ENCODE results near the gene STAG3.
"Not testable (repeated sequence)": the region's sequence is repeated elsewhere in the genome, so short reads cannot be mapped to it uniquely, and the experiment has no call there.

Gene STAG3, protein sequence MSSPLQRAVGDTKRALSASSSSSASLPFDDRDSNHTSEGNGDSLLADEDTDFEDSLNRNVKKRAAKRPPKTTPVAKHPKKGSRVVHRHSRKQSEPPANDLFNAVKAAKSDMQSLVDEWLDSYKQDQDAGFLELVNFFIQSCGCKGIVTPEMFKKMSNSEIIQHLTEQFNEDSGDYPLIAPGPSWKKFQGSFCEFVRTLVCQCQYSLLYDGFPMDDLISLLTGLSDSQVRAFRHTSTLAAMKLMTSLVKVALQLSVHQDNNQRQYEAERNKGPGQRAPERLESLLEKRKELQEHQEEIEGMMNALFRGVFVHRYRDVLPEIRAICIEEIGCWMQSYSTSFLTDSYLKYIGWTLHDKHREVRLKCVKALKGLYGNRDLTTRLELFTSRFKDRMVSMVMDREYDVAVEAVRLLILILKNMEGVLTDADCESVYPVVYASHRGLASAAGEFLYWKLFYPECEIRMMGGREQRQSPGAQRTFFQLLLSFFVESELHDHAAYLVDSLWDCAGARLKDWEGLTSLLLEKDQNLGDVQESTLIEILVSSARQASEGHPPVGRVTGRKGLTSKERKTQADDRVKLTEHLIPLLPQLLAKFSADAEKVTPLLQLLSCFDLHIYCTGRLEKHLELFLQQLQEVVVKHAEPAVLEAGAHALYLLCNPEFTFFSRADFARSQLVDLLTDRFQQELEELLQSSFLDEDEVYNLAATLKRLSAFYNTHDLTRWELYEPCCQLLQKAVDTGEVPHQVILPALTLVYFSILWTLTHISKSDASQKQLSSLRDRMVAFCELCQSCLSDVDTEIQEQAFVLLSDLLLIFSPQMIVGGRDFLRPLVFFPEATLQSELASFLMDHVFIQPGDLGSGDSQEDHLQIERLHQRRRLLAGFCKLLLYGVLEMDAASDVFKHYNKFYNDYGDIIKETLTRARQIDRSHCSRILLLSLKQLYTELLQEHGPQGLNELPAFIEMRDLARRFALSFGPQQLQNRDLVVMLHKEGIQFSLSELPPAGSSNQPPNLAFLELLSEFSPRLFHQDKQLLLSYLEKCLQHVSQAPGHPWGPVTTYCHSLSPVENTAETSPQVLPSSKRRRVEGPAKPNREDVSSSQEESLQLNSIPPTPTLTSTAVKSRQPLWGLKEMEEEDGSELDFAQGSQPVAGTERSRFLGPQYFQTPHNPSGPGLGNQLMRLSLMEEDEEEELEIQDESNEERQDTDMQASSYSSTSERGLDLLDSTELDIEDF

DNA sequence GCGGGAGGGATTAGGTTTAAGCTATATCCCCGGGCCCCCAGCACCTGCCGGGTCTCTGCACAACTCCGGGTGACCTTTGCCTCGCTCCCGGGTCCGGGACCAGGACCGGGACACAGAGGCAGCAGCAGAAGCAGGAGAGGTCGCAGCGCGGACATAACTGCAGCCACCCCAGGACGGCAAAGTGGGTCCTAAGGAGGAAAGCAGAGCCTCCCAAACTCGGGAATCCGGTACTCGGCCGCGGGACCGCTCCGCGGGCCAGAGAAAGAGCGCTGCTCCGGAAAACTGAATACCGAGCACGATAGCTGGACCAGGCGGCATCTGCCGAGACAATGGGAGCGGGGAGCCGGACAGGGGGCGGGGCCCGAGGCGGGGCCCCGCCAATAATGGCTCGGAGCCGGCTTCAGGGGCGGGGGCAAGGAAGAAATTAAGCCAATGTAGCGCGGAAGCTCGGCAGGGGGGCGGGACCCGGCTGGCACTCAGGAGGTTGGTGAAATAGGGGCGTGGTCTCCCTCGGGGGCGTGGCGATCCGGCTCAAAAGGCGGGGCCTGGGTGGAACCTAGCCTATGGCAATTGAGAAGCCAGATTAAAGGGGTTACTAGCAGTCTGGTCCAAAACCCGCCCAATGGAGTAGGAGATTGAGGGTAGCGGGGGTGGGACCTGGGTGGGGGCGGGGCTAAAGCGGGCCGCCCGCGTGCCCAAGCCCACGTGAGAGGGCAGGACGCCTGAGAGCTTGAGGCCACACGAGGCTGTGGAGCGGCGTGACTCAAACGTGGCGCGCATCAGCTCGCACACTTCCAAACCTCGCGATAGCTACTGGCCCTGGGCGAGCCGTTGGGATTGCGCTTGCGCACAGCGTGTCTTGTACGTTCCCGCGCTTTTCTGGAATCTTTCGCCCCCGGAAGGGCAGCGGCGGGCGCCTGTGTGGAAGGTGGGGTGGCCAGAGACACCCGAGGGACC, at the start of gene STAG3, which contains the start of gene GPC2:
Gene STAG3, plus strand, starts transcription at position 874 of the 957 bp plus-strand sequence. CDS start 2,639 bp downstream, outside the sequence.
Gene GPC2, minus strand, starts transcription at position 337 of the 957 bp plus-strand sequence. Its CDS starts 182 bp downstream, at position 155.
- DNase-seq, result peak; percentile 98

DNA sequence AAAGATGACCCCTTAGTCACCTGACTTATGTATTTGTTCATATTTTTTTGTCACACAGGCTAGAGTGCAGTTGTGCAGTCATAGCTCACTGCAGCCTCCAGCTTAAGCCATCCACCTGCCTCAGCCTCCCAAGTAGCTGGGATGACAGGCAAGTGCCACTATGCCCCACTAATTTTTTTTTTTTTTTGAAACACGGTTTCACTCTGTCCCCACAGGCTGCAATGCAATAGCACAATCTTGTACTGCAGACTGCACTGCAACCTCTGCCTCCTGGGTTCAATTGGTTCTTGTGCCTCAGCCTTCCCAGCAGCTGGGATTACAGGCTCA, 49.1 kb upstream of the STAG3 start:
- no peak for DNase-seq

DNA sequence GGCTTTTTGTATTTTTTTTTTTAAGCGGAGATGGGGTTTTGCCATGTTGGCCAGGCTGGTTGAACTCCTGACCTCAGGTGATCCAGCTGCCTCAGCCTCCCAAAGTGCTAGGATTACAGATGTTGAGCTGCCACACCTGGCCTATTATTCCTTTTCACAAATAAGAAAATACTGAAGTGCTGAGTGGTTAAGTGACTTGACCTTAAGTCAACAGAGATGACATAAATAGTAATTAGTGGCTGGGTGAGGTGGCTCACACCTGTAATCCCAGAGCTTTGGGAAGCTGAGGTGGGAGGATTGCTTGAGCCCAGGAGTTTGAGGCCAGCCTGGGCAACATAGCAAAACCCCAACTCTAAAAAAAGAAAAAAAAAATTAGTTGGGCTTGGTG, 47.5 kb upstream of the STAG3 start:
- DNase-seq, result not testable (repeated sequence)

DNA sequence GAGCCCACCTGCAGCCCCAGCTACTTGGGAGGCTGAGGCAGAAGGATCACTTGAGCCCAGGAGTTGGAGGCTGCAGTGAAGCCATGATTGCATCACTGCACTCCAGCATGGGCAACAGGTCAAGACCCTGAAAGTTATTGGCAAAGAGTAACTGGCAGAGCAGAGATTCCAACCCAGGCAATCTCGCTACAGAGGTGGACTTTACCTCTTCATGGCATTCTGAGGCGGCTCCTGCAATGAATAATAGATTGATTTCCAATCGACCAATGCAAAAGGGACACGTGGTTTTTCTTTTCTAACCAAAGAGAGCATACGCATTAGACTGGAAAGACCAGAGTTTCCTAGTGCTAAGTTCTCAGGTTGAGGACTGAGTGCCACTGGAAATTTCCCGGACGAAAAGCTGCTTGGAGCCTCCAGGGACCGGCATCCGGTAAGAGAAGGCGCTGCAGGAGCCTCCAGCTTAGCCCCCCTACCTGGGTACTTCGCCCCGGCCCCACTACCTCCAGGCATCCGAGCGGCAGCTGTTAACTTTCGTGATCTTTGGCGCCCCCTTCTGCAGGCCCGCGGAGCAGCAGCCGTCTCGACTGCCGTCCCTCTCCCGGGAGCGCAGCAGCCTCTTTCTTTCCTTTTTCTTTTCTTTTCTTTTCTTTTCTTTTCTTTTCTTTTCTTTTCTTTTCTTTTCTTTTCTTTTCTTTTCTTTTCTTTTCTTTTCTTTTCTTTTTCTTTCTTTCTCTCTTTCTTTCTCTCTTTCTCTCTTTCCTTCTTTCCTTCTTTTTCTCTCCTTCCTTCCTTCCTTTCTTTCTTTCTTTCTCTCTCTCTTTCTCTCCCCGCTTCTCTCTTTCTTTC, 46.9 kb upstream of the STAG3 start:
- peak; percentile 82 for DNase-seq

DNA sequence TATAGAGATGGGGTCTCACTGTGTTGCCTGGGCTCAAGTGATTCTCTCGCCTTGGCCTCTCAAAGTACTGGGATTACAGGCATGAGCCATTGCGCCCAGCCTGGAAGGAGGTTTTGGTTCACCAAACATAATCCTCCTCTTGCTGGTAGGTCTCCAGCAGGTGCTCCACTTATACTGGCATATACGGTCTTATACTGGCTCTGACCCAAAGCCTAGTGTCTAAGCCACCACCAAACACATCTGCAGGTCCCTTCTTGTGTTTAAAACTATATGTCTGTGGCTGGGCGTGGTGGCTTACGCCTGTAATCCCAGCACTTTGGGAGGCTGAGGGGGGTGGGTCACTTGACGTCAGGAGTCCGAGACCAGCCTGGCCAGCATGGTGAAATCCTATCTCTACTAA, 45.6 kb upstream of the STAG3 start:
- DNase-seq, result no peak

DNA sequence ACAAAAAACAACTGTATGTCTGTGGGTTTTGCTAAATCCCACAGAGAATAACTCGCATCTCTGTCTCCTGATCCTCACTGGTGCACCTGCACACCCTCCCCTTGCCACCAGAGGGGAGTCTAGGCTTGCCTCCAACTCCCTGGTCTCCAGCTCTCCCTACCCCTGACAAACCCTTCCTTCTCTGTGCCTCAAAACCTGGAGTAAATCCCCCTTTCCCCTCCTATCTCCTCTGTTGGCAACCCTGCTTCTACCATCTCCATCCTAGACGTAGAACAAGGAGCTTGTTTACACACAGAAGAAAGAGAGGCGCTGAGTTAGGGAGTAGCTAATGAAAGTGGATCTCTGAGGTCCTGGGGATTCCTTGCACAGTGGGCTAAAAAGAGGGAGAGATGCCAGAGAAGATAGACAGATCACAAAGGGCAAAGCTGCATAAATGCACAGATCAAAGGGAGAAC, 45.0 kb upstream of the STAG3 start:
- DNase-seq, result peak; percentile 71

DNA sequence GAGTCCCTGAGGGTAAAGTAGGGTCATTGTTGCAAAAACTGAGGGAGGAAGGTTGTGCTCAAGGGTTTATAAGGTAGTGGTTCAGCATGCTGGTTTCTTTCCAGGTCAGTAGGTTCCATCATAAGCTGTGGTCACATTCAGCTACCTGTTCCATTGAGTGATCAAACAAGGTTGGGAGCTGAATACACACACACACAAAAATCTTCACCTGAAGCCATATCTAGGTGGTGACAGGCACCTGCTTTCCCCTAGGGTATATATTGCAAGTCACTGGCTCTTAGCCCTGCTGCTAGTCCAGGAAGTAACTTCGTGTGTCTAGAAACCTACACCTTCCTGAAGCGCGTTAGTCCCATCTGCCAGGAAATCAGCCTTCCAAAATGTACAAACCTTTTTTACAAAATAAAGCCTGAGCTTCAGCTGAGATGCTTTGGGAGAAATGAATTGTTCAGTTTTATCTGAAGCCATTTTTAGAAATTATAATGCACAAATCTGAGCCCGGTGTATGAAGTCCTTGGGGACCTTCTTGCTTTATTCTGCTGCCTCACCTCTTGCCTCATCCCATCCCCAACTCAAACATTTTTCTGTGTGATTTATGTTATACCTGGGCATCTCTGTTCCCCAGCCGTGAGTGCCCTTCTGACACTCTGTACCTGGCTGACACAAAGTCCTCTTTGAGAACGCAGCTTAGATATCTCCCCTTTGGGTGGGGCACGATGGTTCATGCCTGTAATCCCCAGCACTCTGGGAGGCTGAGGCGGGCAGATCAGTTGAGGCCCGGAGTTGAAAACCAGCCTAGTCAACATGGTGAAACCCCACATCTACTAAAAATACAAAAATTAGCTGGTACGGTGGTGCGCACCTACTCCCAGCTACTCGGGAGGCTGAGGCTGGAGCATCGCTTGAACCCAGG, 39.6 kb upstream of the STAG3 start:
- no peak for DNase-seq

DNA sequence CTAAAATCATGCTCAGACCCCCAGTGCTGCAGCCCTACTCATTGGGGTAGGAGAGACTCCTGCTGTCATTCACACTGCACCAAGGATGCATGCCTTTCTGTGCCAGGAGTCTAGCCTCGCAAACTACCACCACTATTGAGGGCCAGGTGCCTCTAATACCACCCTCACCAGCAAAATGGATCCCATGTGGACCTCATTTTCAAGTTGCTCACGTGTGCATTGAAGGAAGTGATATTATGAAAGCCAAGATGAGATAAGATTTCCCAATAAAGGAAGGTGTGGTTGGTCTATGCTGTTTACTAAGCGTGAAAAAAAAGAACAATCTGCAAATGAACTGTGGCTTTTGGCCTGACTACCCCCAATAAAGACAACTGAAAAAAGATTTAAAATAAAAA, 36.2 kb upstream of the STAG3 start:
- DNase-seq, result no peak

DNA sequence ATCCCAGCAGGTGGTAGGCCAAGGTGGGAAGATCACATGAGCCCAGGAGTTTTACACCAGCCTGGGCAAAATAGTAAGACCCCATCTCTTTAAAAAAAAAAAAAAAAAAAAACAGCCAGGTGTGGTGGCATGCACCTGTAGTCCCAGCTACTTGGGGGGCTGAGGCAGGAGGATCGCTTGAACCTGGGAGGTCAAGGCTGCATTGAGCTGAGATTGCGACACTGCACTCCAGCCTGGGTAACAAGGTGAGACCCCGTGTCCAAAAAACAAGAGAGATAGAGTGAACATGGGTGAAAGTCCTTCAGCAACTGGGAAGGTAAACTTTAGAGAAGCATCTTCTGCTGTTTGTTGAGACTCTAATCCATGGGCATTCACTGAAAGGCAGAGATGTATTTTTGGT, 35.3 kb upstream of the STAG3 start:
- no peak for DNase-seq

DNA sequence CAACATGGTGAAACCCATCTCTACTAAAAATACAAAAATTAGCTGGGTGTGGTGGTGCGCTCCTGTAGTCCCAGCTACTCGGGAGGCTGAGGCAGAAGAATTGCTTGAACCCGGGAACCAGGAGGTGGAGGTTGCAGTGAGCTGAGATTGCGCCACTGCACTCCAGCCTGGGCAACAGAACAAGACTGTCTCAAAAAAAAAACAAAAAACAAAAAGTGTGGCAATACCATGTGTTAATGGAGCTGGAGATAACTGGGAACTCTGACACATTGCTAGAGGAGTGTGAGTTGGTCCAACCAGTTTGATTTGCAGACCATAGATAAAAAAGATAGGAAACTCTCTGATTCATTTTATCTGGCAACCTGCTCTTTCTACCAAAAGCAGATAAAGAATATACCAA, 31.4 kb upstream of the STAG3 start:
- not testable (repeated sequence) for DNase-seq

DNA sequence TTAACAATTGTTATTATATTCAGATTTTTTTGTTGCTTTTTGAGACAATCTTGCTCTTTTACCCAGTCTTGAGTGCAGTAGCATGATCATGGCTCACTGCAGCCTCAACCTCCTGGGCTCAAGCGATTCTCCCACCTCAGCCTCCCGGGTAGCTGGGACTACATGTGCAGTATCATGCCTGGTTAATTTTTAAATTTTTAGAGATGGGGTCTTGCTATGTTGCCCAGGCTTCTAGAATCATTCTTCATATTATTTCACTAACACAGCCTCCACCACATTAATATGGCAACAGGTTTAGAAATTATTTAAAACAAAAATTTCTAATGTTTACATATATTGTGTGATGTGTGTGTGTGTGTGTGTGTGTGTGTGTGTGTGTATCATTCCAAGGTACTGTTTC, 30.4 kb upstream of the STAG3 start:
- no peak for DNase-seq

DNA sequence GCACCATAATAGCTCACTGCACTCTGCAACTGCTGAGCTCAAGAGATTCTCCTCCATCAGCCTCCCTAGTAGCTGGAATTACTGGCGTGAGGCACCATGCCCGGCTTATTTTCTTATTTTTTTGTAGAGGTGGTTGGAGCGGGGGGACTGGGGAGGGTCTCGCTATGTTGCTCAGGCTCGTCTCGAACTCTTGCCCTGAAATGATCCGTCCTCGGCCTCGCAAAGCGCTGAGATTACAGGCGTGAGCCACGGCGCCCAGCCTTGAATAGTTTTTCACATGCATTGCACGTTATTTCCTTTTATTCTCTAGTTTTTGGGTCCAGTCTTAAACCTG, 29.5 kb upstream of the STAG3 start:
- no peak for DNase-seq

DNA sequence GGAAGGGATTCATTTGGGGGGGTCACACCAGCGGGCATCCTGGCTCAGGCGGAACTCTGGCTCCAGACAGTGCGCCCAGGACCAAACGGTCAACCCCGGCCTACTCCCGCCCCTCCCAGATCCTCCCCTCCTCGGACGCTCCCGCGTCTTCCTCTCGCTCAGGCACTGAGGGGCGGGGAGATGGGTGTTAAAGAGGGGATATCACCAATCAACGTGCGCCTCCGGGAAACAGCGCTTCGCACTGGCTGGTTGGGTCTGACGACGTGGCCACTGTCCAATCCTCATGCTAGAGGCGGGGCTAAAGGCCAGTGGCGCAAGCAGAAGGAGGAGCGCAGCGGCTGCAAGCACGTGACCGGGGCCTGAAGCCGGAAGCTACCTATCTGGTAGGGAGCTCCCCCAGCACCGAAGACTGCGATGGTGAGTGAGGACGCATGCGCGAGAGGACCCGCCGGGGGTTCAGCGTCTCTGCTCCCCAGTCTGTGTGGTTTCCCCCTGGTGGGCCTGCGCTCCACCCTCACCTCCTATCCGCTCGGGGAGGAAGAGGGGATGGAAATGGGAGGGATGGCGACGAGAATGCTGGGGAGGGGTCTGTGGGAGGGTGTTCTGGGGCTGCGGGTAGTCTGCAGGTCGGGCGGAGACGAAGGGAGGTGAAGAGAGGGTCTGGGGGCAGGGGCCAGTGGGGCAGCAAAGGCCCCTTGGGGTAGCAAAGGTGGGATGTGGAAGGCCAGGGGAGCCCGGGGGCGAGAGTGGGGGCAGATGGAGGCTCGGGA, 29.0 kb upstream of the STAG3 start, which contains the start of gene LAMTOR4:
Gene LAMTOR4, plus strand, starts transcription at position 360 of the 770 bp plus-strand sequence. Its CDS starts 55 bp downstream, at position 415.
- peak; percentile 99 for DNase-seq

DNA sequence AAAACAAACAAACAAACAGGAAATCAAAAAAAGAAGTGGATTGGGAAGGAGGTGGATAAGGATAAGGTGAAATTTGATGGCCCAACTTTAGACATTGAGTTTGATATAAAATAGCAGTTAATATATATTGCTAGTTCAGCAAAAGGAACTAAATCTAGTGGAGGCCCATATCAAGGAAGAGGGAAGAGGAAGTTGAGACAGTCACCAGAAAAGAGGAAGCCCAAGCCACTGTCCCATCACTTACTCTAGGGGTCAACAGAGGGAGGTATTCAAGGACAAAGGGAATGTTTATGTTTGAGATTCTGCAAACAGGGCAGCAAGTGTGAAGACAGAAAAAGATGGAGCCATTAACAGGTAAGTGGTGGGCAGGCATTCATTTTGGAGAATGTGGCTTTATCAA, 25.3 kb upstream of the STAG3 start:
- DNase-seq, result peak; percentile 75

DNA sequence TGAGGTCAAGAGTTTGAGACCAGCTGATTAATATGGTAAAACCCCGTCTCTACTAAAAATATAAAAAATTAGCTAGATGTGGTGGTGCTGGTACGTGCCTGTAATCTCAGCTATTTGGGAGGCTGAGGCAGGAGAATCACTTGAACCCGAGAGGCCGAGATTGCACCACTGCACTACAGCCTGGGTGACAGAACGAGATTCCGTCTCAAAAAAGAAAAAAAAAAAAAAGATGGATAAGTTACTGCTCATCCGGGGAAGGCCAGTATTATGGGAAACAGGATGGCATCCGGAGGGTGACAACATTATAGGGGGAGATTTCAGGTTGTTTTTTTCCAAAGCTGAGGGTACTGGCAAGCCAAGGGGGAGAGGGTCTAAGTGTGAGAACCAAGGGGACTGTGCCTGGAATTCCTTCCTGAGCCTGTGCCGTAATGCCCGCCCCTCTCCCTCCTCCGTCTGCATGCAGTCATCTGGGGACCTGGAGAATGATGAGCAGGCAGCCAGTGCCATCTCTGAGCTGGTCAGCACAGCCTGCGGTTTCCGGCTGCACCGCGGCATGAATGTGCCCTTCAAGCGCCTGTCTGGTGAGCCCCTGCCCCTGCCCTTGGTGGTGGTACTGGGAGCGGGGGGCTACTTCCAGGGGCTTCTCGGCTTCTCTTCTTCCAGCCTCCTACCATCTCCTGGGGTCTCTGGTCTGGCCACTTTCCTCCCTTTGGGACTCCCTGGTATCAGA, 24.6 kb upstream of the STAG3 start:
- no peak for DNase-seq

DNA sequence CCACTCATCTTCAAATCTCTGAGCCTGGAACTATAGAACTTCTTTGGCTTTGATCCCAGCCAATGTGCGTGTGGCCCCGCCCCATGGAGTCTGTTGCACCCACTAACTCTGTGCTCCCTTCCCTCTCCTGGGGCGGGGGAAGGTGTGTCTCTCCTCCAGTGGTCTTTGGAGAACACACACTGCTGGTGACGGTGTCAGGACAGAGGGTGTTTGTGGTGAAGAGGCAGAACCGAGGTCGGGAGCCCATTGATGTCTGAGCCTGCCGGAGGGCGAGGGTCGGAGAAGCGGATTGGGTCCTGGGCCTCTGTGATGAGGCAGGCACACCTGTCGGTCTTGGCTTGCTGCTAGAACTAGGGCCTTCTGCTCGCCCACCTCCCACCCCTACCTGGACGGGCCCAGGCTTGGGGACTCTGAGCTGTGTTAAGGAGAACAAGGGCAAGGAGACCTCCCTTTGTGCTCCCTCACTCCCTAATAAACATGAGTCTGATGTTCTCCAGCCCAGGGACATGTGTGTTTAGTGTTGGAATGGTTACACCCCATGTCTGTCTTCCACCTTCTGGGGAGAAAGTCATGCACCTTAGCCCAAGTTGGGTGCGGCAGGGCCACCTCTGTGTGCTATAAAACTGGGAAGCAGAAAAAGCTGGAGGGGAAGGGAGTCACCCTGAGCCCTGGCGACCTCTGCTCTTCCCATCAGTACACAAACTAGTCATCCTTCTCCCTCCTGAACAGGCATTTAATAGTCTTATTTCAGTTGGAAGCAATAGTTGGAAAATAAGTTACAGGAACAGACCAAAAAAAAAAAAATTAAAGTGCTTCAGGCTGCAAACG, 23.8 kb upstream of the STAG3 start:
- DNase-seq, result no peak

Data from suppressor macrophage treated with lipopolysaccharide for 4 hours (primary cell).